H54 (cell line): ENCODE results near the gene THSD4.
"Not testable (repeated sequence)": the region's sequence is repeated elsewhere in the genome, so short reads cannot be mapped to it uniquely, and the experiment has no call there.

Experiments
- DNase-seq: peaks from one replicate; pipeline ENCODE4 v3.0.0; 2011; ENCODE audit warnings: low spot score, mixed read lengths; ENCODE audit not compliant: insufficient read length
- FAIRE-seq: peaks from 3 replicates; lab custom pipeline; 2011; peaks lifted over from hg19 to GRCh38; lab: Jason Lieb, UNC
- POLR2A ChIP-seq: IDR thresholded peaks from 2 replicates; pipeline ENCODE4 v1.6.1; 2011; ENCODE audit warnings: low read depth, mild to moderate bottlenecking, low read length

The THSD4 gene

GRCh38 chr15:71121442-71121841 lies 6.2 kb downstream of the THSD4 start:
- DNase-seq (no peak), FAIRE-seq (no peak)
- no peak for TF ChIP-seq POLR2A

DNA sequence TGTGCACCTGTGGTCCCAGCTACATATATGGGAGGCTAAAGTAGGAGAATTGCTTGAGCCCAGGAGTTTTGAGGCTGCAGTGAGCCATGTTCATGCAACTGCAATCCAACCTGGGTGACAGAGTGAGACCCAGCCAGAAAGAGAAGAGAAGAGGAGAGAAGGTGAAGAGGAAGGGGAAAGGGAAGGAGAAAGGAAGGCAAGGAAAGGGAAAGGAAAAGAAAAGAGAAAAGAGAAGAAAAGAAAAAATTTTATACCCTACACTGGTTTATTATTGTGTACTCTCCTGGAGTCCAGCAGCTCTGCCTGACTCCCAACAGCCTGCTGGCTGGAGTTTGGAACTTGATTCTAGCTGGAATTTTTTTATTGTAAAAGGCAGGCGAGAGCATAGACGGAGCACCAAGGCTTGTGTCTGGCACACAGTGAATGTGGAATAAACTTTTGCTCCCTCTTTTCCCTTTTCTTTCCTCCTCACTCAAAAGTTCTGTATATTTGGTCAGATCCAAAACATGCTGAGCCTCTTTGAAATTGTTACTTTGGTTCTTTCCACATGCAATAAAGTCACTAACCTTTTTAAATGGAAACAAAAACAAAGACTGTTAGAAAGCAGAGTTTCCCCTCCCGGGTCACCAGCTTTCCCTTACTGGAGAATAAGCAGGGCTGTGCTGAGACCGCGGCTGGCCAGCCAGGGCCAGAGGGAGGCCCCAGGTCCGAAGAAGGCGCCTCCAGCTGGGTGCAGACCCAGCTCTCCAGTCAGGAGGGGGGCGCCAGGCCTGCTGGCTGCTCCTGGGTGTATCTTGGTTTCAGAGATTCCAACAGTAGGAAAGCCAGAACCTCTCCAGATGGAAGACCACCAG lies 9.9 kb downstream of the THSD4 start:
- no peak for FAIRE-seq
- no peak for TF ChIP-seq POLR2A

DNA sequence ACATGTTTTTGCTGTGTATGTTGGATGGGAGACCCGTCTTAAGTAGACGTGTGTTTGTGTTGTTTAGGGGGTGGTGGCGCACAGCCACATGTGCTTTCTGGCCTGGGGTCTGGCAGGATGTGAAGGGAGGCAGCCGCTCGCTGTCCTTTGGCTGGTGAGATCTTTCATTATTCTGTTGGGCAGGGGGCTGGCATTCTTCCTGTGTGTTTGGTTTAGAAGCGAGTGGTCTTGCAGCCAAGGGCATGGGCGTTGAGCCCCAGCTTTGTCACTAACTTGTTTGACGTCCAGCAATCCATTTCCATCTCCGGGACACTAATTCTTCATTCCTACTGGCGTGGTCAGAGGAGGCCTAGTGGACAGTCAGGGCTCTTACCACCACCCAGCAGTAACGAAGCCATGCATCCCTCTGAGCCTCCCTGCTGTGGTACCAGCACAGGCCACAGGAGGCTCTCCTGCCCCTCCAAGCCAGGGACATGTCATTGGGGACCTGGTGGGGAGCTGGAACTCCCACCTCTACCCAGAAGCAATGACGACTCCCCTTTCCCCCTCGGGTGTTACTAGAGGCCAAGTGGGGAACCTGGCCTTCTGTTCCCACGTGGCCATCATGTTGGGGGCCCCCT lies 10.7 kb downstream of the THSD4 start:
- FAIRE-seq (no peak), DNase-seq (no peak)
- TF ChIP-seq POLR2A: no peak

More for the DNA sequence above, 9.9 kb downstream of the THSD4 start:
- DNase-seq: no peak

- no peak for FAIRE-seq
- no peak for TF ChIP-seq POLR2A
- no peak for DNase-seq
These were observed 11.8 kb downstream of the THSD4 start for GRCh38 chr15:71127083-71127482.

DNA sequence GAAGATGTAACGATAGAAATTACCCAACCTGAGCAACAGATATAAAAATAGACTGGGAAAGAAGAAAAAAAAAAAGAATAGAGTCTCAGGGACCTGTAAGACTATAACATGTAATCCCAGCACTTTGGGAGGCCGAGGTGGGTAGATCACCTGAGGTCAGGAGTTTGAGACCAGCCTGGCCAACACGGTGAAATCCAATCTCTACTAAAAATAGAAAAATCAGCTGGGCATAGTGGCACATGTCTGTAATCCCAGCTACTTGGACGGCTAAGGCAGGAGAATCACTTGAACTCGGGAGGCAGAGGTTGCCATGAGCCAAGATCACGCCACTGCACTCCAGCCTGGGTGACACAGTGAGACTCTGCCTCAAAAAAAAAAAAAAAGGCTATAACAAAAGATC lies 12.9 kb downstream of the THSD4 start:
- not testable (repeated sequence) for FAIRE-seq, DNase-seq

- DNase-seq: no peak
- no peak for FAIRE-seq
- TF ChIP-seq POLR2A: no peak
These were observed 13.8 kb downstream of the THSD4 start for GRCh38 chr15:71128939-71129562.

- FAIRE-seq (no peak), DNase-seq (no peak)
- TF ChIP-seq POLR2A: no peak
These were observed 14.4 kb downstream of the THSD4 start for GRCh38 chr15:71129669-71130068.

DNA sequence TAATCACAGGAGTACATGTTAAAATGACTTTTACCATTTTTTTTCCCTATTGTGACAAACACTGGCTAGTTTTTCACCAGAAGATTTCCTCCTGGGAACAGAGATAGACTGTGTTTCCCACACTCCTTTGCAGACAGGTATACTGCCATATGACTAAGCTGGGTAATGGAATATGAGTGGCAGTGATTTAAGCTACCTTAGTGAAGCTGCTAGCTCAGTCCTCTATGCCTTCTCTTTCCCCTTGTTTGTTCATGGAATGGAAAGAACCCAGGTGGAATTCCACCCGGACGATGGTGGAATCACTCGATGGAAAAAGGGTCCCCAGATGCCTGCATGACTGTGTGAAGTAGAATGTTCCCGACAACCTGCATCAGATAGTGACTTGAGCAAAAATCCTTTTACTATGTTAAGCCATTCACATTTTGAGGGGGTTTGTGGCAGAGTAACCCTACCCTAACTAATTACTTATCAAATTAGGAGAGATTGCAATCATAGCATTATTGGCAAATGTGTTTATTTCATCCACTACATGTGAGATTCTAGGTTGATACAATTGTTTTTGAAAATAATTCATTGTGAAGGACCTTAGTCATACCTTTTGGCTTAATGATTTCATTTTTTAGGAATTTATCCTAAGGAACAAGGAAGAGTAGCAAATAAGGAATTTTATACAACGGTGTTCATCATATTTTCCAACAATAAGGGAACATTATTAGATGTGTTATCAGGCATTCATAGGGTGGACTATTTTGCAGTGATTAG lies 16.5 kb downstream of the THSD4 start:
- FAIRE-seq (no peak), DNase-seq (no peak)
- TF ChIP-seq POLR2A: no peak

DNA sequence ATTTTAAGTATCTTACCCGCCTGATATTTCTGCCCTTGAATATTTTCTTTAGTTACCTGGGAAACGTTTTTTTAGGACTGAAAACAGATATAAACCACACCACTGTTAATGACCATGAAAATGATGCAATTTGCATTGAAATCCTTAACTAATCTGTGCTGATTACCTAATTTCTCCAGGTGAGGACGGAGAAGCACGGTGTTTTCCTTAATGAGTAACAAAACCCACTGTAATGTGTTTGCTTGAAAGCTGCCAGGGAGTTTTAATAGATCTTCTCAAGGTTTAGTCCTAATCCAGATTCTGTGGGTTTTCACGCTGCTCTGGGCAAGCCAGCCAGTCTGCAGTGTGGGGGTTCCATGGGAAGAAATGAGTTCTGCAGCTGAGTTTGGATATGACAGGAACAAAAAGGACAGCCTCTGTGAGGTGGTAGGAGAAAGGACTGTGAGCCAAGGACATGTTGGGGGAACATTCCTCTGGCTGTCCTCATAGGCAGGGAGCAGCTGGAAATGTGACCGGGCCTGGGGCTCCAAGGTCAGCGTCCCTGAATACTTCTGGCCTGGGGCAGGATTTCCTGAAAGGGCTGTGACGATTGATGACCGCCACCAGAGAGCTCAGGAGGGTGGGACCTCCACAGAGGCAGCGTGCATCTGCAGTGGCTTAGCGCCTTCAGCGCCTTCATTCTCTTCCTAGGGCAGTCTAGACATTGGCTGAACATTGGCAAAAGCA lies 18.6 kb downstream of the THSD4 start:
- TF ChIP-seq POLR2A: no peak
- no peak for FAIRE-seq
- DNase-seq: no peak

DNA sequence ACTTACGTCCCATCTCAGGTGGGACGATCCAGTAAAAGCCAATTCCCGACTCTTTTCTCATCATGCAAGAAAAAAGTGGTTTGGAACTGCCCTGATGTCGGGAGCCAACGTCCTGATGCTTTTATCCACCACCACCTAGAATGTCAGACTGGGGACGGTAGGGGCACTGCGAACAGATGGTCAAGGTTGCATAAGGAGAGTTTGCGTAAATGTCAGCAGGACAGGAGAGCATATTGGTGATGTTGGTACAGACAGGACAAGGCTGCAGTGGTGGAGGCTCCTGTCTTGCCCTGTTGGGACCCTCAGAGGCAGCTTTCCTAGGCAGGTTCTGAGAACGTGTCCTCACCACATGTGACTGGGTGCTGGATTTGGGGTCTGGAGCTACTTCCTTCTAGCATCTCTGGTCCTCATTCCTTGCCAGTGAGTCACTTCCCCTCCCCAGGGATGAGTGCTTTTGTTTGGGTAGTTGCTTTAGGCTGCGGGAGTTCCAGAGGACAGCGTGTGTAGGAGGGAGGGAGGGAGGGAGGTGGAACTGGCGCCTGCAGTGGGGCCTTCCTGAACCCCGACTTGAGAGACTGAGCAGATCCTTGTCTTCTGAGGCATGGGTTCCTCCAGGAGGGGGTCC lies 21.0 kb downstream of the THSD4 start:
- no peak for TF ChIP-seq POLR2A
- FAIRE-seq: peak; percentile 20
- DNase-seq: peak; percentile 63

DNA sequence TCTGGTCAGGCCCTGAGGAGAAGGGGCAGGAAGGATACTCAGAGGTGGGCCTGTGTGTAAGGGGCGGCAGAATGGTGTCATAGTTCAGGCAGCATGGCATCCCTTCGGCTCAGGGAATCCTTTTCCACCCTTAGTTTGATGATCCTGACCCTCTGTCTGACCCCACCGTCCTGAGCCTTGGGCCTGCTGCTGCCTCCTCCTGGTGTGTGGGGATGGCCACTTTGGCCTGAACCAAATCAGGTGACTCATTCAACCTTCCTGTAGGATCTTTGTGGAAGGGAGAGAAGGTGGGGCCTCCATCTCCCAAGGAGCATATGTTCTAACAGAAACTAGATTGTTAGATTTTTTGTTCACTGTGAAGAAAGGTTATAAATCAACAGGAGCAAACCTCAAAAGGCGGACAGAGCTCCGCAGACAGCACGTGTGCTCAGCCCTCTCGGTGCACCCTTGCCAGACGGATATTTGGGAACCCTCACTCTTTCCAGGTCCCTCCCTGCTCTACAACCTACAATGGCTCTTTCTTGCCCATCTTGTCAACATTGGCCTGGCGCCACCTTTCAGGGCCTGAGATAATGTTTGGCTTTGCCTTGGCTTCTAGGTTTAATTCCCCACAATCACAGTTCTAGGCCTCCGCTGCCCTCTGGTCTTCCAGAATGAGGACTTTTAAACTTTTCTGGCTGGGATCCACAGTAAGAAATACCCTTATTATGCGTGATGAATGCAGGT lies 21.7 kb downstream of the THSD4 start:
- DNase-seq (no peak), FAIRE-seq (no peak)
- no peak for TF ChIP-seq POLR2A

- FAIRE-seq (no peak), DNase-seq (no peak)
- TF ChIP-seq POLR2A: no peak
These were observed 23.2 kb downstream of the THSD4 start for GRCh38 chr15:71138473-71138872.
